Activated CD4-positive, alpha-beta T cell treated with anti-CD3 and anti-CD28 coated beads, Interleukin-2, Interleukin-4, amounts not matched to agents 100 ng/mL and 50 ng/mL, durations not matched to agents 16 hours and 8 hours (primary cell): Measurements from ENCODE around the gene ZFAND2B.
A peak's percentile ranks its signal among the peaks of the same experiment; 100 is the strongest.
"Not testable (repeated sequence)": the region's sequence is repeated elsewhere in the genome, so short reads cannot be mapped to it uniquely, and the experiment has no call there.

Experiments
- DNase-seq: peaks from one replicate; pipeline ENCODE4 v3.0.0-alpha.2; 2020; ENCODE audit warnings: low spot score

The ZFAND2B gene

DNA sequence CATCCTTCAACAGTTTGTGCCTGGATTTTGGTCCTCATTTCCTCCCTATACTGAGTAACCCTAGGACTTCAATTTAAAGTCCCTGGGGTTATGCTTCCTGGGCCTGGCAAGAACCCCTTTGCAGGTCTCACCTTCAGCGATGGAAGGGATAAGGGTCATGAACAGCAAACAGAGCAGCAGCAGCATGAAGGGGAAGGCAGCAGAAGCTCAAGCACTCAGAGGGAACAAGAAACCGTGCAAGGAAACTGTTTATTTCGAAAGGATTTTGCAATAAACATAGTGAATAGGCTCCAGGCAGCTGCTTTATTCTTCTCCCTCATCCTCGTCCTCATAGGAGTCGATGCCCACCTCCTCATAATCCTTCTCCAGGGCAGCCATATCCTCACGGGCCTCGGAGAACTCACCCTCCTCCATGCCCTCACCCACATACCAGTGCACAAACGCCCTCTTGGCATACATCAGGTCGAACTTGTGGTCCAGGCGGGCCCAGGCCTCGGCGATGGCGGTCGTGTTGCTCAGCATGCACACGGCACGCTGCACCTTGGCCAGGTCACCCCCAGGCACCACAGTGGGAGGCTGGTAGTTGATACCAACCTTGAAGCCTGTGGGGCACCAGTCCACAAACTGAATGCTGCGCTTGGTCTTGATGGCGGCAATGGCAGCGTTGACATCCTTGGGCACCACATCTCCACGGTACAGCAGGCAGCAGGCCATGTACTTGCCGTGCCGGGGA, 43.6 kb downstream of the ZFAND2B start:
- no peak for DNase-seq

DNA sequence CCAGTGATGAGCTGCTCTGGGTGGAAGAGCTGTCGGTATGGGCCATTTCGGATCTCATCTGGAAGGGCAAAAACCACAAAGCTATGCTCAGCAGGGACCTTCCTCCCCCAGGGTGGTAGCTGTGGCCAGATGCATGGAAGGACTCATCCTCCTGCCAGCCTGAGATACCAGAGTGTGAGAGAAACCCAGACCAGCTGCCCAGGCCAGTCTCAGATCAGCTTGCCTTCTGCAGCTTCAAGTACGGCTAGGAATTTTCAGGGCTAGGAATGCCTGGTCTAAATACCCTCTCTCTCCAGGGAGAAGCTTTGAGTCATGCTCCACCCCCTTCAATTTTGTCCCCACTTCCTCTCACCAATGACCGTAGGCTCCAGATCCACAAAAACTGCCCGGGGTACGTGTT, 45.1 kb downstream of the ZFAND2B start:
- DNase-seq = no peak

- DNase-seq = no peak
Observed at GRCh38 chr2:219252084-219252483, 45.5 kb downstream of the ZFAND2B start.

GRCh38 chr2:219252570-219252899, 46.0 kb downstream of the ZFAND2B start:
- no peak for DNase-seq

- no peak for DNase-seq
Observed at GRCh38 chr2:219252900-219253752, 46.5 kb downstream of the ZFAND2B start, which contains the start of gene TUBA4B. TSS of gene TUBA4B (plus strand) at chr2:219253243. CDS start at chr2:219253408, 165 bp downstream.

- peak; percentile 89 for DNase-seq
Observed at GRCh38 chr2:219253753-219254589, 47.4 kb downstream of the ZFAND2B start, which contains the start of gene TUBA4A. TSS of gene TUBA4A (minus strand) at chr2:219253918. CDS start at chr2:219253858, 60 bp downstream.

- no peak for DNase-seq
Observed at GRCh38 chr2:219254590-219255201, 48.1 kb downstream of the ZFAND2B start.

DNA sequence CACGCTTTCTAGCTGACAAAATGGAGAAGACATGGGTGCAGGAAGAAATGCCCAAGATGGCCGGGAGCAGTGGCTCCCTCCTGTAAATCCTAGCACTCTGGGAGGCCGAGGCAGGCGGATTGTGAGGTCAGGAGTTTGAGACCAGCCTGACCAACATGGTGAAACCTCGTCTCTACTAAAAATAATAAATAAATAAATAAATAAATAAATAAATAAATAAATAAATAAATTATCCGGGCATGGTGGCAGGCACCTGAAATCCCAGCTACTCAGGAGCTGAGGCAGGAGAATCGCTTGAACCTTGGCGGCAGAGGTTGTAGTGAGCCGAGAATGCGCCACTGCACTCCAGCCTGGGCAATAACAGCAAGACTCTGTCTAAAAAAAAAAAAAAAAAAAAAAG, 52.4 kb downstream of the ZFAND2B start:
- not testable (repeated sequence) for DNase-seq
